Brain pericyte (primary cell): Measurements from ENCODE around the gene KCNMA1.

Experiments used
- DNase-seq: peaks from one replicate; pipeline ENCODE4 v3.0.0-alpha.2; 2012; ENCODE audit warnings: low read depth, low spot score

KCNMA1 gene

DNA sequence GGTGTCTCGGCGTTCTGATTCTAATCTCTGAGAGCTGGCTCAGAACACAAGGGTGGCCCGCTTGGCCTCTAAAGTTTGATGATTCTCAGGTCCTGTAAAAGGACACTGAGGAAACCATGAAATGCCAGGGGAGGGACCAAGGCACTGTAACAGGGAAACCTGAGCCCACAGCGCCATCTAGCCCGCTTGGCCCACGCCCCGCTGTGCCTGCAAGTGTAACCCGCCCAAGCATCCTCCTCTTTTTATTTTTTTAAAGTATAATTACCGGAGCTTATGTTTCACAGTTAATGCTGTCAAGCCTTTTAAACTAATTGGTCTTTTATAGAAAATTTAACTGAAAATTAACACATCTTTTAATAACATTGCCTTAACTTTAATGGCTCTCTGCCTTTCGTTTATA is 734.7 kb downstream of the KCNMA1 start:
- no peak for DNase-seq

DNA sequence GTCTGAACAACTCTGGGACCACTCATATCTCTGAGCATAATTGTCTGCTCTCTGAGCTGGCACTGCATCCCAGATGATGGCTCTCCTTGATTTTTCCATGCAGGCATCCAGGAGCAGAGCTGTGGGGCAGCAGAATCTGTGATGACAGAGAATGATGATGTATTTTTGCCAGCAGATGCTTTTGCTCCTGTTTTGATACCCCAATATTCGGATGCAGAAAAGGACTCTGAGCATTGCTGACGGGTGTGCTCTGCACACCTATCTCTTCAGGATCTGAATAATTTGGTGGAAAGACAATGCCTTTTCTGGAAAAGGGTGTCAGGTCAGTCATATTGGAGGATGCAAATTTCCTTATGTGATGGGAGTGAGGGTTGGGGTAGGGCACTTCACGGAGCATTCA is 735.9 kb downstream of the KCNMA1 start:
- no peak for DNase-seq

DNA sequence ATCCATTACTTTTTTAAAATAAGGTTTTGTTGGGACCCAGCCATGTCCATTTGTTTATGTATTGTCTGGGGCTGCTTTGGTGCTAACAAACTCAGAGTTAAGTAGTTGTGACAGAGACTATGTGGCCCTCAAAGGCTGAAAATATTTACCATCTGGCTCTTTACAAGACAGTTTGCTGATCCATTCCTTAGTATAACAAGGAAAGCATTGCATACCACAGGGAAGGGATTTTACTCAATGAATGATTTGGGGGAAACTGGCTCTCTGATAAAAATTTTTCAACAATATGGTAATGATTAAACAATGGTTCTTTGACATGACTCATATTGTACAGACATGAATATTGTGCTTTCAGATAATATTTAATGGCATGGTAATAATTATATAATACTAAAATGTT is 738.1 kb downstream of the KCNMA1 start:
- no peak for DNase-seq

DNA sequence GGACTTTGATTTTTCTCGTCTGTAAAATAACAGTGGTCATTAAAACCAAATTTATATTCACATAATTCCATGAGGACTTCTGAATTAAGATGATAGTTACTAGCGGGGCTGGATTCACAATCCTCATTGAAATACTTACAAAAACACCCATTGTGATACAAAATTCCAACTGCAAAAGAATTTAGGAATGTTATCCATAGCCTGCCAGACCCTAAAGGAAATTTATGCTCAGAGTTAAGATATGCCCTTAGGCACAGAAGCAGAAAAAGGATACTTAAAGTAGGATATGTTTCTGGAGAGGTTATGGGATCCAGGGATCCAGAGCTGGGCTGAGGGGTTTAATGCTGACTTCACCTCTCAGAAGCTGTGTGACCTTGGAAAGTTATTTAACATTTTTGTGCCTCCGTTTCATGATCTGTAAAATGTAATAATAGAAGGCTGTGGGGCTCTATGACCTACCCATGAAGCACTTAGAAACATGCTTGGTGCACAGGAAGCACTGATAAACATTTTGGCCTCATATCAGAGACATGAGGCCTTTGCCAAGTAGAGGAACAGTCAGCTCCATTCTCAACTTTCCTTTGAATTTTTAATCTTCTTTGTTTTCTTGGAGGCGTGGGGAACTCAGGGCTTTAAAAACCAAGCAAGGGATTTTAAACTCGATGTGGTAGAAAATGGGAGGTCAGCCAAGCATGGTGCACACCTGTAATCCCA is 744.7 kb downstream of the KCNMA1 start:
- DNase-seq = no peak

DNA sequence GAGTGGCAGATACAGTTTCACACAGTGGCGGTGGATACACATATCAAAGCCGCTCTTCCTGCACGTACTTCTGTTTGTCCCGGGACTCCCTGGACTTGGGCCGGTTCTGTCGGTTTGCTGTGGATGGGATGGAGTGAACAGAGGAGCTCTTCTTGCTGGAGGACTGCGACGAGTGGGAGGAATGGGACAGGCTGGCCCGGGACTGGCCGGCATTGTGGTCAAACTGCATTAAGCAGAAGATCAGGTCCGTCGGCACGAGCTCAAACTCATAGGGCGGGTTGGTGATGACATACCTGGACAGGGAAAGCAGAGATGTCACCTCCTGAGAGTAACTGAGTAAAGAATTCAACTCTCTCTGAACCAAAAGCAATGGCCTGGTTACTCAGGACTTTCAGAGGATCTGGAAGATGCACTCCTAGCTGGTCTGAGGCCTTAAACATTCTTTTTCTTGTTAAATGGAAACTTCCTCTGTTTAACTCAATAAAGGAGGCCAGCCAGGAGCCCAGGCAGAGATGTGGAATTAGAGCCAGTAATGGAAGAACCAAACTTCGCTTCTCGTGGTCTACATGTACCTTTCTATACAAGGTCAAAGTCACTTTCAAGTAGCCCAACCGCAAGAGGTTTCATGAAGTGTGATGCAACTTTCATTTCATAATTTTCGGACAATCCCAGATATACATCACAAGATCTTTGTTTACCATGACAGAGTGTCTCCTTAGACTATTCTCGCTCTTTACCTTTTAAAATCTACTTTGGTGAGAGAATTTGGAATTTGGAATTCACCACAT is 750.2 kb downstream of the KCNMA1 start:
- DNase-seq = no peak

DNA sequence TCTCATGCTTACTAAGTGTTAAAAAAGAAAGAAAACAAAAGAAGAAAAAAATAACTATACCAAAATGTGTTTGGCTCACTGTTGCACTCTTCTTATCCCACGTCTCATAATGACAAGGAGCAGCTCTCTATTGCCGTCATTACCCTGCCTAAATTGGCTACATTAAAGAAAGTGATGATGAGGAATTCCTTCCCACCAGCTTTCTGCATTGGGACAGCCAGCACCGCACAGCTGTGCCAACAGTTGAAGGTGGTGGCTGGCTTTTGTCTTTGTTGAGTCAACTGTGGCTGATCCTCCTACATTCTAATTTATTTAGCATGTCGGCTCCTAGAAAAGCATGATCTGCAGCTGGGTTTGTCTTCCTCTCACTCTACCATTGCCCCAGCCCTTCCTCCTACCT is 751.8 kb downstream of the KCNMA1 start:
- no peak for DNase-seq

DNA sequence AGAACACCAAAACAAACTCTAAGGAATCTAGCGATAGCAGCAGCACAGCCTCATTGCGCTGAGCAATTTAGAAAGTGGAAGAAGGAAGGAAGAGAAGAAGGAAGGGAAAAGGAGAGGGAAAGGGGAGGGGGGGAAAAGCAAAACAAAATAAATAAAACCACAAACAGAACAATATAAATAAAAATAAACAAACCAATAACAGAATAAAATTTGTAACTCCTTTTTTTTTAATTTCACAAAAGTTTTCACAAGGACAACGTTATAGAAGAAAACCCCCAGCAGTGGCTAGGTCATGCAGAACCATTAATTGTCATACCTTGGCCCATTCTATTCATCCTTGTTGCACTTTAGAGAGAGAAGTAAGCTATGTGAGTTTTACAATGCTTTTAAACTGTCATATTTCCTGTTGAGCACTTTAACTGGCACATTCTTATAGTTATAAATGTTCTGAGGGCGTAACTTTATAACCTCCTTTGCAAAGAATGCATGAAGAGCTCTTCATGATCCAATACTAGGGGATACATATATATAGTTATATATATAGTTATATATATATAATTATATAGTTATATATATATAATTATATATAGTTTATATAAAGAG is 752.8 kb downstream of the KCNMA1 start:
- DNase-seq = no peak

DNA sequence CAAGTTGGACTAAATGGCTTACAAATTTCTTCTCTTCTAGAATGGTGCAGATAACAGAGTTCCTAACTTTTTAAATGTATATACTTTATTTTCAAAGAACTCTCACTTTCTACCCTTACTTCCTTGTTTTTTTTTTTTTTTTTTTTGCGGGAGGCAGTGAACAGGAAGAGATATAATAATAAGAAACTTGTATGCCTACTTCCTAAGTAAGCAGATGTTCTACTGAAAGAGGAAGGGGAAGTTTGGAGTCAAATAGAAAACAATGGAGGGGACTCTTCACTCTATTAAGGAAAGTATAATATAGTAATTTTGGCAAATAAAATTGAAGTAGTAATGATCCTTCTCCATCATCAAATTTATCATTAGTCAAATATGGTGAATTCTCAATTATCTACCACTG is 754.0 kb downstream of the KCNMA1 start:
- DNase-seq = no peak

DNA sequence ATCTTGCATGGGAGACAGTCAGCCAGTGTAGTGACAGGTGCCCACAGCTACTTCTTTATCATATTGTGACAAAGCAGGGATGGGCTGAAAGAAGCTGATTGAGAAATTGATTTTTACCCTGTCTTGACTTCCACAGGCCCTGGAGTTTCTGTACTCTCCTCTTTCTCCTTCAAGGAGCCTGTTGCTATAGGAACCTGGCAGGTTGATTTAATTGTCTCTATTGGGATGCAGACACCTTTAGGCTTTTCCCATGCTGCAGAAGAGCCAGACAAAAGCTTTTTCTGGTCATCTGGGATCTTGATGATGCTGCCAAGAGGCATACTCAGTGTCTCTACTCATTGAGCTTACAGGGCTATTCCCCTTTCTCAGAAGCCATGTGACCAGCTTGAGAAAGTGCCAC is 754.8 kb downstream of the KCNMA1 start:
- no peak for DNase-seq

DNA sequence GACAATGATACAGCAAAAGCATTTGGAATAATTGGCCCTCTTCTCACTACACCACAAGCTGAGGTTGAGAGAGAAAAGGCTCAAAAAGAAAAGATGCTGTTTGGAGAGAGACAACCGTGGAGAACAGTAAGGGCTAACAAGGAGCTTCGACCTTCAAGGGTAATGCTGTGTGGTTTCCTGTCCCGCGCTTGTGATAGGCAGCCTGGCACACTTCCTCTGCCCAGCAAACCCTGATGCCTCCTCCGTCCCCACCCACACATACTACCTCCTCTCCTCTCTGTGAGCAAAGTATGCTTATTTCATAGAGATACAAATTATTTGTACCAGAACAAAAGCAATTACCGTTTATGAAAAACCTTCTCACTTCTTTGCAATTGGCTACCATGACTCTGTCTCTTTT is 755.4 kb downstream of the KCNMA1 start:
- no peak for DNase-seq

DNA sequence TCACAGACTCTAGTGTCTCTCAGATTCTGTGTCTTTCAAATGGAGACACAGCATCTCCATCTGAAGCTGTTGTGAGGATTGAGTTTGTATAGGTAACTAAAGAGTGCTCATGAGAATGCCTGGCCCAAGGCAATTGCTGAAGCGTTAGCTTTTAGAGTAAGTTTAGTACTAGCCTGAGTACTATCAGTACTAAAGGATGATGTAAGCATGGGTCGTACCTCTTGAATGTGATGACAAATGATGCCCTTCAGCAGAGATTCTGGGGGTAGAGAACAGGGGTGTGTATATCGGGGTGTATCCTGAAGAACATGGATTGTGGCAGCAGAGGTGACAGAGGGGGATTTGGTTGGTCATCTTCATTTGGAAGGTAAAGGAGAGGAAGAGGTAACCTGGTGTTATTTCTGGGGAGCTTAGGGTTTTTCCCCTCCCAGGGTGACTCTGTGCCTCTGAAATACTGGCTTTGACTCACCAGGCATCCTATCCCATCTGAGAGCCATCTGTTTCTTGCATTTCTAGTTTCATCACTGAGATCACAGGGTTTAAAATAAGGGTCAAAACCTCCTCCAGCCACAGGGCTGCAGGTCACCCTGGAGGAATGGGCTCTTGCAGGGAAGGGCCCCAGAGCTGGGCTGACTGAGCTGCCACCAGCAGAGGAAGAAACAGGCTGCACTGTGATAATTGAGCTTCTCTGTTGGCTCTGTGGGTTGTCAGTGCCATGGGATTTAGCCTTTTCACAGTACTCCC is 756.0 kb downstream of the KCNMA1 start:
- no peak for DNase-seq

DNA sequence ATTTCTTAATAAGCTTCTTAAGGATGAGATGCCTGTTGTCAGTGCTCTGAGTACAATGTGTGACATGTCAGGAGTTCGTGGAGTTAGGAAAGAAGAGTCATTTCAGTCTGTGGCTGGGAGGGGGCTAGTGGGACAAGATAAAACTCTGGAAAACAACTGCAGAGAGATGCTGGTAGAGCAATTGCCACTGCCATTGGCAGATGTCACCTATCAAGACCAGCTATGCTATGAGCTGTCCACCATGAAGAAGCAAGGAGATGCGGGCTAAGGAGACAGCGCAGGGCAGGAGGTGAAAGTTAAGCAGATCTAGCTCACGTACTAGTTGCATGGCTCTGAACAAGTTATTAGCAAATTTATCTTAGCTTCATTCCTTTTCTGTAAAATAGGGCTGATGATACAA is 756.7 kb downstream of the KCNMA1 start:
- no peak for DNase-seq

DNA sequence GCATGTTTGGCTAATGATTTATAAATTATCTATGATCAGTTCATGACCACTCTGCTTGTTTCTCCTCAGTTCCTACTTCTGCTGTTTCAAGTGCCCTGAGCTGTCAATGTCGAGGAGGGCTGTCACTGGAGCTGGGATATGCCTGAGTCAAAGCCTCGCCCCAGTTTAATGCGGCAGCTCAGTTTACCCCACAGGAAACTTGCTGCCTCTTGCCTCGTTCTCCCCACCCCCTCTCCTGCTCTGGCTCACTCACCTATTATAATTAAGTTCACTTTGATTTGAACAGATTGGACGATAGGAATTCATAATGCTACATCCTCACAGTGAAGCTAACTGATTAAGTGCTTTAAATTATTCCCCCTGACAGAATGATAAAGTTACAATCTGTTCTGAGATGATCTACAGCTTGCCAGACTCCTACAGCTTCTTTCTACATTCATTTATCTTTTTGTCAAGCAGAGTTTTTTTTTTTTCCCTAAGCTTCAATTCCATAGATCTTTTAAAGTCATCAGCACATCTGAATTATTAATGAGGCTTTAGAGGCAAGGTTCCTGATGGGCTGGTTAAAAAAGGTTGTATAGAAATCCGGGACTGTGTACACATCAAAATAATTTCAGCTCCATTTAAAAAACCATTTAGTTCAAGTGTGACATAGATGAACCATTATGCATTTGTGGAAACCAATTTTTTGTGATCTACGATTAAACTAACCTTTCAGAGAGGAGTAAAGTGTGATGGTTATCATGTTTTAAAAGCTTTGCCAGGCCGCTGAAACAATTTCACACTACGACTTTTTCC is 758.3 kb downstream of the KCNMA1 start:
- DNase-seq = no peak

DNA sequence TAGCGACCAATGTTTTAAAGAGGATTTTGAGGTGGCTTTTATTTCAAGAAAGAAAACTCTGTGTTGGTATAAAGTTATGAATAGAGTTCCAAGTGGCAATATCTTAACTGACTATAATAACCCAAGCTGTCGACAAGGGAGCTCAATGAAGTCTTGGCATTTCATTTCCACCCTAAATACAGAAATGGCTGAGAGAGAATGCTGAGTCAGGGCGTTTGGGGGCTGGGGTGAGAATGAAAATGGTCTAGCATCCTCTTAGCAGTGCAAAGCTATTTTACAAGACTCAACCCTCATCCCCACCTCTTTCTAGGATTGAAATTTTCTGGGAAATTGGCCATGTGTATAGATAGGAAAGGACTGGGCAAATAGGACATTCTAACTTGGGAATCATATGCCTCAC is 759.1 kb downstream of the KCNMA1 start:
- DNase-seq = no peak

DNA sequence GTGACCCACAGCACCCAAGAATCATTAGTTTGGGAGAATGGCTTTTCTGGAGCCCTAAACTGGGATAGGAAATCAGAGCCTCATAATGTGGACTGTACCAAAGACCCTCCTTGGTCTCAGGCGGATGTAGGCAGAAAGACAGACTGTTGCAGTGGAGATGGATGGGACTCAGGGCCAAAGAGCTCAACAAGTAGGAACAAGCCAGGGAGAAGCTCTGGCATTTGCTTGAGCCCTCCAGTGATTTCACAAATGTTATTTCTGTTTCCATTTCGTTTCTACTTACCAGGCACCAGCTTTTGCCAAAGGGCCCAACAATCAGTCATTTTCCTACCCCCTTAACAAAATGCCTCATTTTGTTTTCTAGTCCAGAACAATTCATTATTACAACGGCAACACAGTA is 762.7 kb downstream of the KCNMA1 start:
- no peak for DNase-seq

DNA sequence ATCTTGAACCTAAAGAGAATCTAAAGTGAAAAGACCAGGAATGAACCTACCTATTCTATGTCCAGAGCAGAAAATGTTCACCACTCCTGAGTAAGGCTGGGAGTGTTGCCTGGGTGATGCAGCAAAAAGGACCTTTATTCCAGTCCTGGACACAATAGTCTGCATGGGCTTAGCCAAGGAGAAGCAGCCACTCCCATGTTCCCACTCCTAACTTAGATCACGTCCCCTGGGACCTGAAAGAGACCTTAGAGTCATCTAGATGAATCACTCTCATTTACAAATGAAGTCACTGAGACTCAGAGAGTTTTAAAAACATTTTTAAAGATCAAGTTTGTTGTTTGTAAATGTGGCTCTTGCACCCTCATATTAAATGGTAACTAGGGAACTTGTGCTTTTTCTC is 763.4 kb downstream of the KCNMA1 start:
- no peak for DNase-seq

DNA sequence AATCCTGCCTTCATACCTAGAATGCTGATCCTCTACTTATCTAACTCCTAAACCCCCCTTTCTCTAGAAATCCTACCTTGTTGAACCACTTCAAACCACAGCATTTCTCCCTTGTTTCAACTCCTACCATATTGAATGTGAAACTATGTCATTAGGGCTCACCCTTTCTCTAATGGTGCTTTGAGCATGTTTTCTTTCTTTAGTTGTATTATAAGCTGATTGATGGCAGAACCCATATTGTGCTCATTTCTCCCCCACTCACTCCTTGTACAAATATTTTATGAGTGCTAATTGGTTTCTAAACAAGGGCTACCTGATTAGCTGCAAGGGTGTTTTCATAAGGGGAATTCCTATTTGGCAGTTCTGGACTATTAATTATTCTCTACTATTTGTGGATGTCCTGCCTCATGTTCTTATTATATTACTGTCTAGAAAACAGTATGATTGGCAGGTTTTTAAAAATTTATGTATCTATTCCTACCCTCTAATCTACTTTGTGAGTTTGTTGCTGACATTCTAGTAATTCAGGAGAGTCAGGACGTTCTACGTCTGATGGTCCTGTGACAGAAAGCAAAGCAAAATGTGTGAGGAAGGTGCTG is 765.8 kb downstream of the KCNMA1 start:
- no peak for DNase-seq

DNA sequence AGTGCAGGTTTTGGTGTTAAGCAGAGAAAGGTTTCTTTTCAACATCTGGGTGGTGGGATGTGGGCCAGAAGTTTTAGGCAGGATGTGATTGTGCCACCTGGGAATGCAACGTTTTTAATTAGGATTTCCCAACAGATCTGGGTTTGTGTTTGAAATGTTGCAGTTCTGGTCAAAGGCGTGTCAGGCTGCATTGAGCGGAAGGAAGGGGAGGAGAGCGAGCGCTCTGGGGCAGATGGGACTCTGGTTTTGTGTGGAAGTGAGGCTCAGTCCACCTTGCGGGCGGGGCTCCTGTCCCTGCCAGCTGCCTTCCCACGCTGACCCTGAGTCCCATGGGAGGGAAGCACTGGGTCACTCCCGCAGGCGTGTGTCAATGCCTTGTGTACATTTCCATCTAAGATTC is 767.7 kb downstream of the KCNMA1 start:
- DNase-seq = no peak

DNA sequence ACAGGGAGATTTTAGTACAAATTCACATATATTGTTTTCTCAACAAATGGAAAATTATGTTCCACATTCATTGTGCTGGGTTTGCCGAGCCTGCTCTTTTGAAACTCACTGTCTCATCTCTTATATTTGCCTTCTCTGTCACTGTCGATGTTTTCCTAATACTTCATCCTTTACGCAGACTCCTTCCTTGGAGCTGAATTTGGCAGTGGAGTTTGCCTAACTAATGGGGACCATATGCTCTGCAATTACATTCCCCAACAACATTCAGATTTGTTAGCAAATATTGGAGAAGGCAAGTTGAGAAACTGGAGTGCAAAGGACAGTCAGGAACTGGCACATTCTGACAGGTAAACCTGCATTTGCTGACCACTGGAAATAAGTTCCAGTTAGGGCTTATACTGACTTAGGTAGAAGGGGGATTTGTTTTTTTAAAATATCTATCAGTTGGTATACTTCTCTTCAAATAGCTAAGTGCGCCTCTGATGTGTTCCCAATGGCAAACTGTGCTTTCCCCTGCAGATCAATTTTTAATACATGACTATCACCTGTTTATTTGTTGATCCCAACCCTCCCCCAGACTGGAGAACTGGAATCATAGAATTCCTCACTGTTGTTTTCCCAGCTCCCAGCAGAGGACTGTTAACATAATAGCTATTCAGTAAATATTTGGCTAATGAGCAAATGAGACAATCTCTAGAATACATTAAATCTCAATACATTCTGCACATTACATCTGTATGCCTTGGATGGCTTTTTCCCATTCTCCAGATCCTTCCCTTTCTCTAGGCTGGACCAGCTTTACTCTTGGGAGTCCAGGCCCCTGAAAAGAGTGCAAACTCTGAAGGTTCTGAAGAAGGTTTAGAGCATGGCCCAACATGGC is 769.3 kb downstream of the KCNMA1 start:
- no peak for DNase-seq
